Omental fat pad (tissue), 4 donors: ENCODE measurements around the gene GRAMD1C. TPM values are rescaled to one million over a fixed set of nuclear protein-coding genes. Genes with fewer than 3 reads are reported as not detected.

Experiments used
- ATAC-seq: fragments of 150-250 bp; one replicate; pipeline ENCODE4 v1.9.1; 2016; ENCODE audit warnings: mild to moderate bottlenecking, moderate library complexity; ENCODE audit not compliant: low FRiP score
- DNase-seq: peaks from one replicate; pipeline ENCODE4 v3.0.0-alpha.2; 2019; ENCODE audit warnings: low spot score
- CTCF ChIP-seq, 3 donors: fragments of 450-650 bp; IDR thresholded peaks; one replicate each; pipeline ENCODE4 v1.5.1; 2016 to 2017; ENCODE audit warnings: antibody characterized with exemption in 3 of 3, mild to moderate bottlenecking in 3 of 3, moderate library complexity in 2 of 3
- total RNA-seq, 4 donors: library from RNA; depleted of rRNA; stranded (reverse); fragments of >200 nt; gene quantifications; one replicate each; pipeline ENCODE4 v1.1.0, GENCODE V29; 2016

The GRAMD1C gene
- total RNA-seq, 4 donors from 2014 or later: 1.4 to 10.9 (median 4.9) TPM

- DNase-seq (no peak), ATAC-seq (no peak)
- no peak for TF ChIP-seq CTCF (IDR thresholded peaks at IDR 0.05)
Measured at GRCh38 chr3:113812854-113813253, 25.7 kb upstream of the GRAMD1C start.

- ATAC-seq (no peak), DNase-seq (no peak)
- TF ChIP-seq CTCF (IDR thresholded peaks at IDR 0.05): no peak
Measured at GRCh38 chr3:113819866-113820265, 18.7 kb upstream of the GRAMD1C start.

GRCh38 chr3:113825090-113825489 lies 13.5 kb upstream of the GRAMD1C start:
- no peak for TF ChIP-seq CTCF (IDR thresholded peaks at IDR 0.05)
- no peak for ATAC-seq

GRCh38 chr3:113828600-113828999 lies 10.0 kb upstream of the GRAMD1C start:
- DNase-seq: no peak
- no peak for ATAC-seq
- no peak for TF ChIP-seq CTCF (IDR thresholded peaks at IDR 0.05)

More at GRCh38 chr3:113825090-113825489, 13.5 kb upstream of the GRAMD1C start:
- DNase-seq: no peak

GRCh38 chr3:113829576-113830354 lies 8.8 kb upstream of the GRAMD1C start:
- ATAC-seq (no peak), DNase-seq (no peak)
- TF ChIP-seq CTCF (IDR thresholded peaks at IDR 0.05): no peak

GRCh38 chr3:113831103-113831355 lies 7.6 kb upstream of the GRAMD1C start:
- TF ChIP-seq CTCF (IDR thresholded peaks at IDR 0.05): no peak
- DNase-seq: no peak
- no peak for ATAC-seq

GRCh38 chr3:113832477-113833164 lies 6.0 kb upstream of the GRAMD1C start:
- DNase-seq: no peak

More at GRCh38 chr3:113832477-113833164, 6.0 kb upstream of the GRAMD1C start:
- no peak for TF ChIP-seq CTCF (IDR thresholded peaks at IDR 0.05)
- ATAC-seq: no peak
